ENCODE measurements around the gene CCDC178.

- TF ChIP-seq ZNF384 (IDR thresholded peaks at IDR 0.05) (no peak), CTBP1 (IDR thresholded peaks at IDR 0.05; ENCODE audit: borderline replicate concordance) (no peak; the same call in 1 of the 2 replicates), TARDBP (IDR thresholded peaks at IDR 0.05) (no peak), L3MBTL2 (conservative IDR thresholded peaks at IDR 0.05) (no peak), BHLHE40 (IDR thresholded peaks at IDR 0.05; ENCODE audit: borderline replicate concordance) (no peak), FOXM1 (IDR thresholded peaks at IDR 0.05; ENCODE audit: borderline replicate concordance) (no peak), SUZ12 (IDR thresholded peaks at IDR 0.05) (no peak), HDGF (IDR thresholded peaks at IDR 0.05; ENCODE audit: borderline replicate concordance) (no peak), ELF4 (IDR thresholded peaks at IDR 0.05) (no peak), ARNT (IDR thresholded peaks at IDR 0.05) (no peak)
Measured at GRCh38 chr18:33123862-33124518, 316.5 kb downstream of the CCDC178 start.

Data from HEK293T (cell line).